Tibial nerve (tissue), 4 donors: Measurements from ENCODE around the gene DCUN1D3. TPM values are rescaled to one million over a fixed set of nuclear protein-coding genes. Genes with fewer than 3 reads are reported as not detected.

ENCODE experiments used
- DNase-seq, 2 donors: peaks; one replicate each; pipeline ENCODE4 v3.0.0-alpha.2; 2019; ENCODE audit warnings: low spot score in 2 of 2
- H3K27ac ChIP-seq, 4 donors: fragments of 200-600 bp; sonication (generic) in 3 of 4; one replicate each; pipeline ENCODE4 v1.5.1; 2017 to 2019; ENCODE audit warnings: mild to moderate bottlenecking in 1 of 4
- H3K27me3 ChIP-seq, 2 donors: fragments of 200-600 bp; sonication (generic) in 1 of 2; one replicate each; pipeline versions ENCODE4 v1.5.1 to v1.6.0; 2017 to 2019
- H3K36me3 ChIP-seq, 3 donors: fragments of 200-600 bp; sonication (generic); one replicate each; pipeline ENCODE4 v1.5.1; 2018 to 2019
- H3K4me1 ChIP-seq, 4 donors: fragments of 200-600 bp; sonication (generic) in 3 of 4; one replicate each; pipeline ENCODE4 v1.5.1; 2017 to 2019
- H3K4me3 ChIP-seq, 4 donors: fragments of 200-600 bp; sonication (generic) in 3 of 4; one replicate each; pipeline ENCODE4 v1.5.1; 2017 to 2019; ENCODE audit warnings: mild to moderate bottlenecking in 1 of 4, moderate library complexity in 1 of 4
- H3K9me3 ChIP-seq, 4 donors: fragments of 200-600 bp; sonication (generic) in 3 of 4; one replicate each; pipeline ENCODE4 v1.5.1; 2017 to 2019
- CTCF ChIP-seq, 5 experiments: fragments of 200-600 bp in 3 of 5; fragments of 450-650 bp in 2 of 5; sonication (generic) in 3 of 5; IDR thresholded peaks; one replicate each; pipeline ENCODE4 v1.5.1; 2016 to 2019; ENCODE audit warnings: antibody characterized with exemption in 5 of 5, mild to moderate bottlenecking in 3 of 5, moderate library complexity in 2 of 5
- EP300 ChIP-seq, 2 donors: sonication (generic); formaldehyde crosslinking; IDR thresholded peaks; one replicate each; pipeline ENCODE4 v1.6.1; 2017; ENCODE audit warnings: antibody characterized with exemption in 2 of 2, mild to moderate bottlenecking in 1 of 2
- POLR2A ChIP-seq, 2 donors: fragments of 450-650 bp; IDR thresholded peaks; one replicate each; pipeline ENCODE4 v1.6.1; 2017; ENCODE audit warnings: antibody characterized with exemption in 2 of 2, mild to moderate bottlenecking in 2 of 2, moderate library complexity in 2 of 2
- WGBS, 2 donors: methylation state at CpG; one replicate each; pipeline ENCODE4 v1.1.5; 2018; 5-methylcytosine and 5-hydroxymethylcytosine counted together
- total RNA-seq, 4 donors: library from RNA; depleted of rRNA; stranded (reverse); fragments of >200 nt; gene quantifications; one replicate each; pipeline ENCODE4 v1.1.0, GENCODE V29; 2016

Gene DCUN1D3
- total RNA-seq, 4 donors from 2014 or later: 28.8 to 37.5 (median 29.3) TPM

DNA sequence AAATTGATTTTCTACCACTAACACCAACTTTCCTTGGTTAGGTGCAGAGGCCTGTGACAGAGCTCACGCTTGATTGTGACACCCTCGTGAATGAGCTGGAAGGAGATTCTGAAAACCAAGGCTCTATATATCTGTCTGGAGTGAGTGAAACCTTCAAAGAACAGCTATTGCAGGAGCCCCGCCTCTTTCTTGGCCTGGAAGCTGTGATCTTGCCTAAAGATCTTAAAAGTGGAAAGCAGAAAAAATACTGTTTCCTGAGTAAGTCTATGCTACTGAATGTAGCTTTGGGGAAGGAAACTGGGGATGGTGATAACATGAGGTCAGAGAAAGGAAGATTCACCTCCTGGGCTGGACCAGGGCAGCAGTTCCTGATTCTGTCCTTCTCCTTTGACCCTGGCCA, 55.6 kb downstream of the DCUN1D3 start:
- H3K27me3 ChIP-seq: no peaks in the 10 kb centered on the region
- H3K27ac ChIP-seq: no peak overlapping the region
- H3K4me3 ChIP-seq: no peak overlapping the region
- peaks cover 0 to 7% (median 0%) of the 10 kb centered on the region in 3 donors for H3K36me3 ChIP-seq
- TF ChIP-seq POLR2A (IDR thresholded peaks at IDR 0.05) (no peak), CTCF (IDR thresholded peaks at IDR 0.05) (no peak)
- H3K9me3 ChIP-seq: no peaks in the 10 kb centered on the region
- WGBS, 2 donors: 79 to 89% methylated on average over 3 of the region's 3 CpGs
- no peak for DNase-seq
- H3K4me1 ChIP-seq: peaks cover 0 to 6% (median 0%) of the 10 kb centered on the region in 4 donors

- Histone ChIP-seq H3K4me3 (no peak overlapping the region), H3K36me3 (peaks cover 0 to 7% (median 0%) of the 10 kb centered on the region in 3 donors), H3K9me3 (no peaks in the 10 kb centered on the region), H3K27ac (peak overlapping the region in 1 of 4 donors; percentile 28), H3K4me1 (peaks cover 0 to 5% (median 0%) of the 10 kb centered on the region in 4 donors), H3K27me3 (no peaks in the 10 kb centered on the region)
- no peak for DNase-seq
- WGBS, 2 donors: 66 to 82% methylated on average over 2 of the region's 2 CpGs
- TF ChIP-seq EP300 (IDR thresholded peaks at IDR 0.05) (no peak), POLR2A (IDR thresholded peaks at IDR 0.05) (no peak), CTCF (IDR thresholded peaks at IDR 0.05) (no peak)
Observed at GRCh38 chr16:20844054-20844453, 56.1 kb downstream of the DCUN1D3 start.

DNA sequence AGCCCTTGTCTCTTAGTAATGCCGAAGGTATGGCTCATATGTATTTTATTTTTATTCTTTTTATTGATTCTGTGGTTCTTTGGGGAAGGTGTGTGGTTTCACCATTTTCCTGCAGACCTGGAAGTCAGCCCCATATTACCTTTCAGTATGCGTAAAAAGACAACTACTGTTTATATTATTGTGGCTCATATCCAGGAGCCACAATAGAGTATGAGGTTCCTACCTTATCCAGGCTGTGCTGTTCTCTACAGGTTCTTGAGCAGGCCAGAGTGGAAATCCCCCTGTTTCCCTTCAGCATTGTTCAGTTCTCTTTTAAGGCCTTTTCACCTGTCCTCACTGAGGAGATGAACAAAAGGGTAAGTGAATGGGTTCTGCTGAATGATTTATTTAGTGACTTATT, 60.7 kb downstream of the DCUN1D3 start:
- Histone ChIP-seq H3K4me1 (no peaks in the 10 kb centered on the region), H3K27ac (no peak overlapping the region), H3K9me3 (peaks cover 0 to 10% (median 0%) of the 10 kb centered on the region in 4 donors), H3K27me3 (no peaks in the 10 kb centered on the region), H3K36me3 (peaks cover 0 to 40% (median 0%) of the 10 kb centered on the region in 3 donors), H3K4me3 (no peak overlapping the region)
- 92 to 96% methylated on average over 2 of the region's 2 CpGs for WGBS, 2 donors
- no peak for DNase-seq
- no peak for TF ChIP-seq CTCF (IDR thresholded peaks at IDR 0.05)
- no peak for TF ChIP-seq EP300 (IDR thresholded peaks at IDR 0.05)
- TF ChIP-seq POLR2A (IDR thresholded peaks at IDR 0.05): no peak

- 74 to 81% methylated on average over 1 of the region's 1 CpG for WGBS, 2 donors
- no peak for TF ChIP-seq EP300 (IDR thresholded peaks at IDR 0.05)
- no peak for TF ChIP-seq CTCF (IDR thresholded peaks at IDR 0.05)
- no peak for TF ChIP-seq POLR2A (IDR thresholded peaks at IDR 0.05)
- DNase-seq: no peak
- no peaks in the 10 kb centered on the region for H3K27me3 ChIP-seq
- peaks cover 0 to 10% (median 0%) of the 10 kb centered on the region in 4 donors for H3K9me3 ChIP-seq
- peaks cover 0 to 51% (median 0%) of the 10 kb centered on the region in 3 donors for H3K36me3 ChIP-seq
- H3K4me1 ChIP-seq: no peaks in the 10 kb centered on the region
- no peak overlapping the region for H3K4me3 ChIP-seq
- H3K27ac ChIP-seq: no peak overlapping the region
Observed at GRCh38 chr16:20838240-20838639, 61.9 kb downstream of the DCUN1D3 start.

GRCh38 chr16:20833086-20833485, 67.1 kb downstream of the DCUN1D3 start:
- H3K27ac ChIP-seq: no peak overlapping the region
- H3K36me3 ChIP-seq: peaks cover 0 to 53% (median 0%) of the 10 kb centered on the region in 3 donors
- peaks cover 0 to 10% (median 0%) of the 10 kb centered on the region in 4 donors for H3K9me3 ChIP-seq
- WGBS, 2 donors: 87 to 88% methylated on average over 2 of the region's 2 CpGs
- H3K27me3 ChIP-seq: no peaks in the 10 kb centered on the region
- no peak for TF ChIP-seq EP300 (IDR thresholded peaks at IDR 0.05)
- TF ChIP-seq POLR2A (IDR thresholded peaks at IDR 0.05): no peak
- TF ChIP-seq CTCF (IDR thresholded peaks at IDR 0.05): no peak
- no peak overlapping the region for H3K4me3 ChIP-seq
- no peak for DNase-seq
- no peaks in the 10 kb centered on the region for H3K4me1 ChIP-seq
